CD4-positive, alpha-beta T cell treated with Interleukin-2 at 100 ng/mL for 4 hours (primary cell): ENCODE data around the gene NKAIN1.
"Not testable (repeated sequence)": the region's sequence is repeated elsewhere in the genome, so short reads cannot be mapped to it uniquely, and the experiment has no call there.

ENCODE experiments used
- DNase-seq: peaks from one replicate; pipeline ENCODE4 v3.0.0-alpha.2; 2020; ENCODE audit warnings: low spot score

Gene NKAIN1

DNA sequence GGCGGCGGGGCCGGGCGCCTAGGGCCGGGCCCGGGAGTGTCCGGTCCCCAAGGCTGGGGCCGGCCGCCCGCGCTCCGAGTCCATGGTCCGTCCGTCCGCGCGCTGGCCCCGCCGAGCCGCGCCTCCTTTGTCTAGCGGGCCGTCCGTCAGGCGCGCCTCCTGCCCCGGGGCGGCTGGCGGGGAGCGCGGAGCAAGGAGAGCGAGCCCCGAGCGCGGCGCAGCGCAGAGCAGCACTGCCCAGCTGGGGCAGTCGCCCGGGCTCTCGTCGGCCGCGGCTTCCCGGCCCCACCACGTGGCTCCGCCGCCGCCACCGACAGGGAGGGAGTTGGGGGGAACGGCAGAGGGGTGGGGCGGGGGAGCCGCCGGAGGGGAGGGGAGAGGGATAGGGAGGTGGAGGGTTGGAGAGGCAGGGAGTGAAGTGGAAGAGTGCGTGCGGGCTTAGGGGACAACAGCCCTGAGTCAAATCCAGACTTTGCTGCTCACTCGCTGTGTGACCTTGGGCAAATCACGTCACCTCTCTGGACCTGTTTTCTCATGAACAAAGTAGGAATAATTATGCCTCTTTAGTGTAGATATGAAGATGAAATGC lies at the start of gene NKAIN1:
TSS of gene NKAIN1 (minus strand) at position 235 of the 589 bp plus-strand sequence. CDS start 340 bp downstream, outside the sequence.
- DNase-seq, result no peak

DNA sequence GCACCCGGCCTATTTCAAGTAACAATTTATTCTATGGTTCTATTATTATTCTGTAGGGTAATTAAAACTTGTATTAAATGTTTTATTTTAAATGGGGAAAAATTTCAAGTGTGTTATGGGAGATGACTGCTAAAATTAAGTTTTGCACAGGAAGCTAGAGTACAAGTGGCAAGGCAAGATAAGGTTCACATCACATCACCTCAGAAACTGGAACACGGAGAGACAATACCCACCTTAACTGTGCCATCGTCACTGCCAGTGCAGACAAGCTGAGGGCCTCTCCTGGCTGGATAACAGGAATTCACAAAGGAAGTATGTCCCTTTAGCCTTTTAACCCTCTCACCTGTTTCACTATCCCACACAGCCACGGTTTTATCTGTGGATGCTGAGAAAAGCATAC lies 49.3 kb upstream of the NKAIN1 start:
- DNase-seq, result no peak

DNA sequence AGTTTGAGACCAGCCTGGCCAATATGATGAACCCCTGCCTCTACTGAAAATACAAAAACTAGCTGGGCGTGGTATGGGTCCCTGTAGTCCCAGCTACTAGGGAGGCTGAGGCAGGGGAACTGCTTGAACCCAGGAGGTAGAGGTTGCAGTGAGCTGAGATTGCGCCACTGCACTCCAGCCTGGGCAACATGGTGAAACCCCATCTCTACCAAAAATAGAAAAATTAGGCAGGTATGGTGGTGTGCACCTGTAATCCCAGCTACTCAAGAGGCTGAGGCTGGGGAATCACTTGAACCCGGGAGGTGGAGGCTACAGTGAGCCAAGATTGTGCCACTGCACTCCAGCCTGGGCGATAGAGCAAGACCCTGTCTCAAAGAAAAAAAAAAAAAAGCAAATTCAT lies 48.1 kb upstream of the NKAIN1 start:
- not testable (repeated sequence) for DNase-seq

DNA sequence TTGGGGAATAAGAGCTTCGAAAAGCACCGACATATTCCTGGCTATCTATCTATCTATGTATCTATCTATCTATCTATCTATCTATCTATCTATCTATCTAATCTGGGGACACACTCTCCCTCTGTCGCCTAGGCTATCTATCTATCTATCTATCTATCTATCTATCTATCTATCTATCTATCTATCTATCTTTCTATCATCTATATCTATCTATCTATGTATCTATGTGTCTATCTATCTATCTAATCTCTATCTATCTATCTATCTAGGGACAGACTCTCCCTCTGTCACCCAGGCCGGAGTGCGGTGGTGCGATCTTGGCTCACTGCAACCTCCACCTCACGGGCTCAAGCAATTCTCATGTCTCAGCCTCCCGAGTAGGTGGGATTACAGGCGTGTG lies 42.7 kb upstream of the NKAIN1 start:
- DNase-seq, result not testable (repeated sequence)

DNA sequence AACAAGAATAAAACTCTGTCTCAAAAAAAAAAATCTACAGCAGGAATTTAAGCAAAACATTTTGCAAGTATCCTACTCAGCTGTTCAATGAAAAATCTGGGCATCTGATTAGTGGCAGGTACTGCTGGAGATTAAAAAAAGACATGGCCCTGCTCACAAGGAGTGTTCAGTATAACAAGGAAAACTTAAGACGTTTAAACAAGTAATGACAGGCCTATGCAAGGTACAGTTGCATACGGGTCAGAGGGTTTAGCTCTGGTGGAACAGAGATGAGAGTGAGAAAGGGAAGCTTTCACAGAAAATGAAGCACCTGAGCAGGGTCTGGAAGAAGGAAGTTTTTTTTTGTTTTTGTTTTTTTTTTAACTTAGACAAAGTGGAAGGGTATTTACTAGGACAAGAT lies 33.9 kb upstream of the NKAIN1 start:
- no peak for DNase-seq

DNA sequence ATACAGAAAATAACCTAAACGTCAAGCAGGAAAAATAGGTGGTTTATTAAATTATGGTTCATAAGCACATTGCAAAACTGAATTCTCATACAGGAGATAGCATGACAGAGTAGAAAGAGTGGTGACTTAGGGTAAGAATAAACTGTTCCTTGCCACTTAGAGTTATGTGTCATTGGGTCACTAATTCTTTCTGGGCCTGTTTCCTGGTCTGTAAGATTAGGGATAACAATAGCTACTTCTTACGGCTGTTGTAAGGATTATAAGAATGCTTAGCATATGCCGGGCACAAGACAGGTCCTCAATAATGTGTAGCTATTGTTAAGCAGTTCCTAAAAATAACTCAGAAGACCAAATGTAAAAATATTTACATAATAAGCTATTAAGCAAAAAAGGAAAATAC lies 32.7 kb upstream of the NKAIN1 start:
- no peak for DNase-seq

DNA sequence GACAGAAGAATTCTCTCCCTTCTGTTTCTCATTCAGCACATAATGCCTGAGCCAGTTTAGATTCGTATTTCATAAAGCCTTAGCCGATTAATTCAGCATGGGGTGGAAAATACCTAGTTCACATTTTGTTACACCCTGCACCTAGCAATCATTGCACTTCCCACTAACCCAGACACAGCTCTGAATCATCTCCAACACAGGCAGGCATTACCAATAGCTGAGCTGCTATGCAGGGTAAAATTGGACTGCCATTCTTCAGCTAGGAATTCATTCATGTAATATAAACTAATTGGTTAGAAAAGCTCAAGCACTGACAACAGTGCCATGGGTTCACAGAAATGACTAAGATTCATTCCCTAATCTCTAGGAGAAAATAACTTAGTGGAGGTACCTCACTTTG lies 26.9 kb upstream of the NKAIN1 start:
- DNase-seq, result no peak

DNA sequence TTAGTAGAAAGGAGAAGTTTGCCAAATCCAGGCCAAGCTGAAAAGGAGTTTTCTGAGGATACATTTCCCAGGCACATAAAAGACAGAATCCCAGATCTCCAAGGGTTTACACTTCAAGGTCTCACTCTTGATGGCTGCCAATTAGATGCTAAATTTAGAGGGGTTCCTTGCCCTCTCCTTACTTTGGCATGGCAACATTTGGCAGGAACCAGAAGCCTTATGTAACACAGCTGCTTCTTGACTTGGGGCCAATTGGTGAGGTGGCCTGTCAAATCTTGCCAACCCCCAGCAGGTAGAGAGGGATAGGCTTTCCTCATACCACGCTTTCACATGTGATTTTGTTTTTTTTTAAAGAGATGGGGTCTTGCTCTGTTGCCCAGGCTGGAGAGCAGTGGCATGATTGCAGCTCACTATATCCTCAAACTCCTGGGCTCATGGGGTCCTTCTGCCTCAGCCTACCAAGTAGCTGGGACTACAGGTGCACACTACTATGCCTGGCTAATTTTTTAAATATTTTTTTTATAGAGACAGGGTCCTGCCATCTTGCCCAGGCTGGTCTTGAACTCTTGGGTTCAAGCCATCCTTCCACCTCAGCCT lies 25.2 kb upstream of the NKAIN1 start:
- DNase-seq, result no peak

DNA sequence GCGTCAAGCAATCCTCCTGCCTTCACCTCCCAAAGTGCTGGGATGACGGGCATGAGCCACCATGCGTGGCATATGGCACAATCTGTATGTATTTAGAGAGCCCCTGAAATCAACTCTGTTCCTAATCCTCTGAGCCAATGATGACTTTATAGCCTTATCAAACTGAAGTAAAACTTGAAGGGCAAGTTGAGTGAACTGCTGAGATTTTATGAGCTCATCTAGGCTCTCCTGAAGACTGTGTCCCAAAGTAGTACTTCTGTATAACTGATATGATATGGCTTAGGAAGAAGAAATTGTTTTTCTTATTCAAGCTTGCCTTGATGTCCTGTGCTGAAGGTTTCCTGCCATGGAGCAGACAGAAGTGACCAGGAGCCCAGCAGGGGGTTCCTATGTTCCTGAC lies 23.7 kb upstream of the NKAIN1 start:
- no peak for DNase-seq

DNA sequence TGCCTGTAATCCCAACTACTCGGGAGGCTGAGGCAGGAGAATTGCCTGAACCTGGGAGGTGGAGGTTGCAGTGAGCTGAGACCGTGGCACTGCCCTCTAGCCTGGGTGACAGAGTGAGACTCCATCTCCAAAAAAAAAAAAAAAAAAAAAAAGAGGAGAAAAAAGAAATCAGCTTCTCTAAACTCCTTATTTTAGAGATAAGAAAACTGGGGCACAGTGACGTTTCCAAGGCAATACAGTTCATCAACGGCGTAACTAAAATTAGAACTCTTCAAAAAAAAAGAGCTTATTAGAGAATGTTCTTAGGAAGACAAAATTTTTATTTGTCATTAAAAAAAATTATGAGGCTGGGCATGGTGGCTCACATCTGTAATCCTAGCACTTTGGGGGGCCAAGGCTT lies 22.7 kb upstream of the NKAIN1 start:
- not testable (repeated sequence) for DNase-seq

DNA sequence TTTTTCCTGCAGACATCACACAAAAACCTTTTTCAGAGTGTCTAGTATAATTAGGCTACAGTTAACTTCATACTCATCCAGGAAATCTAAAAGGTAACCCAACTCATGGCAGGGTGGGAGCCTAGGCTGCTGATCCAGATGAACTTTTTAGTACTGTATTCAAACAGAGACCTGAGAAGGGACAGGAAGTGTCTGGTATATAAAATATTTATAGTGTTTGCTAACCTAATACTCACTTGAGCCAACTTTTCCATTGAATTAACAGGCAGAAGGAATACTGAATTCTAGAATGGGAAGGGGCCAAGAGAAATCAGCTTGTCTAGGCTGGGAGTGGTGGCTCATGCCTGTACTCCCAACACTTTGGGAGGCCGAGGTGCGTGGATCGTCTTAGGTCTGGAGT lies 22.2 kb upstream of the NKAIN1 start:
- DNase-seq, result no peak

DNA sequence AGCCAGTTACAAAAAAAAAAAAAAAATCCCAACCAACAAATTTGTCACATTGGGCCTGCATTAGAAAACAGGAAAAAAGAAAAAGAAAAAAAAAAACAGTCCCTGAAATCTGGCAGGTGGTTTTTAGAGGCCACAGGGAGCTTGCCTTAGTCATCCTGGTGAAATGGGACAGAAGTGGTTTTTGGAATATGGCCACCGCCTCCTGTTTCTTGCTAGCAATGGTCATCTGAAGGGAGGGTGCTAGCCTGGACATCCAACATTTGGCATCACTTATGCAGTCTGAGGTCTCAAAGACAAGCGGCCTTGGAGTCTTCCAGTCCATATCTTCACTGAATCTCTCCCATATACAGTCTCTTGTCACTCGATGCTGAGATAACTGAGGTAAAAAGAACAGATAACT lies 20.1 kb upstream of the NKAIN1 start:
- DNase-seq, result no peak

DNA sequence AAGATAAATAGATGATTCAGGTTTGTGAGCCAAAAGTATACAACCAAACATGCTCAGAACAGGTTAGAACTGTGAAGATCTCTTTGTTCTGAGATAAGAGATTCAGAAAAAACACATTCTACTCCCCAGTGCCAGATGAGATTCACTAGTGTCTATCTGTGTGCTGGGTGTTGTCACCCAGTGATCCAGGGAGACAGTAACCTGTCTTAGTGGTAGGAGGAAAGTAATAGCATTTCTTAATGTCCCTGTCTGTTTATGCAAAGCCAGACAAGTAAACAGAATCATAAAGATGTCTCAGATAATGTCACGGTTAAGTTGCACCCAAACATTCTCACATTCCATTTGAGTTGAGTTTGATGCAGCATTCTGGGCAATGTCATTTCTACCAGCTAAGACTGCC lies 18.9 kb upstream of the NKAIN1 start:
- no peak for DNase-seq

DNA sequence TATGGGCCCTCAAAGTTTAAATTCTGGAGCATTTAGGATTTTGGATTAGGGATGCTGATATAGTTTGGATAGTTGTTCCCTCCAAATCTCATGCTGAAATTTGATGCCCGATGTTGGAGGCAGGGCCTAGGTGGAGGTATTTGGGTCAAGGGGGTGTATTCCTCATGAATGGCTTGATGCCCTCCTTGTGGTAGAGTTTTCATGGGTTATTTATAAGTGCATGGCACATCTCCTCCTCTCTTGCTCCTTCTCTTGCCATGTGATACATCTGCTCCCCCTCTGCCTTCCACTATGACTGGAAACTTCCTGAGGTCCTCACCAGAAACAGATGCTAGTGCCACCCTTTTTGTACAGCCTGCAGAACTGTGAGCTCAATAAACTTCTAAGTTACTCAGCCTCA lies 17.5 kb upstream of the NKAIN1 start:
- no peak for DNase-seq

DNA sequence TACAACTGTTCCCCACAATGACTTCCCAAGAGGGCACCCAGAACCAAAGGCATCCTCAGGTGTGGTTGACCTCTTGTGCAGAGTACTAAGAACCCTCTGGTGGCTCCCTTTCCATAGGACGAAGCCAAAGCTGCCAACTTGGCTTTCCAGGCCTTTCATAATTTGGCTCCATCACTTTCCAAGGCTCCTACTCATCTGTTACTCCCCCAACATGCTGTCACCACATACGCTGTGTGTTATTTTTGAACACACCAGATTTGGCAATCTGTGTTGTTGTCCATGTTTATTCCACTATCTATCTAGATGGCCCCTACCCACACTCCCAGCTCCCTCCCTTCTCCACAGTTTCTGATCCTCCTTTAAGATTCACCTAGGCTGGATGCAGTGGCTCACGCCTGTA lies 10.2 kb upstream of the NKAIN1 start:
- no peak for DNase-seq

DNA sequence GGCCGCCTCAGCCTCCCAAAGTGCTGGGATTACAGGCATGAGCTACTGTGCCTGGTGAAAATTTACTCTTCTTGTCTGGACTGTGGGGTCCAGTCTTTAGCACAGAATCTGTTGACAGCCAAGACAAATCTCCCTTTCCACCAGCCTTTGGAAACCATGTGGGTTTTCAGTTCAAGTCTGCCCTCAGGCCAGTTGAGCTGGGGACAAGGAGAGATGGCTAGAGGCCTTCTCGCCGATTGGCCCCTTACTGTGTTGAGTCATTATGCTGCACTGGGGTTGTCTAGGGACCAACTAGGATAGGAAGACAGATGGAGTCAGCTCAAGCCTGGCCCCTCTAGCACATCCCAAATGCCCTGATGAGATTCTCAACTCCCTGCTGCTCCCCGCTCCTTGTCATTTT lies 8.6 kb upstream of the NKAIN1 start:
- no peak for DNase-seq

DNA sequence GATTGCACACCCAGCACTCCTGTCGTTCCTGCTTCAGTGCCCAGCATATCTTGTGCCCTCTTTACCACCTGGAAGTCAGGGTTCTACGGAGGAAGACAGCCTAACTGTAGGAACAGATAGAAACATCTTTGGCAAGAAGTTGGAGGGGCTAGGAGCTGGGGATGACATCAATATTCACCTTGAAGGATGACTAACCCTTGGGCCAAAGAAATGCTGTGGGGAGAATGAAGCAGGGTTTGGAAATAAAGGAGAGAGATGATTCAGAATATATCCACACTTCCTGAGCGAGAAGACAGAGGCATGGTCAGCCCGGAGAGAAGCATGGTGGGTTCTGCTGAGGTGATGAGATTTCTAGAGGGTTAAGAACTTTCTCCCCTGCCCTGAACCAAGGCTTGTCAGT lies 4.6 kb upstream of the NKAIN1 start:
- no peak for DNase-seq

DNA sequence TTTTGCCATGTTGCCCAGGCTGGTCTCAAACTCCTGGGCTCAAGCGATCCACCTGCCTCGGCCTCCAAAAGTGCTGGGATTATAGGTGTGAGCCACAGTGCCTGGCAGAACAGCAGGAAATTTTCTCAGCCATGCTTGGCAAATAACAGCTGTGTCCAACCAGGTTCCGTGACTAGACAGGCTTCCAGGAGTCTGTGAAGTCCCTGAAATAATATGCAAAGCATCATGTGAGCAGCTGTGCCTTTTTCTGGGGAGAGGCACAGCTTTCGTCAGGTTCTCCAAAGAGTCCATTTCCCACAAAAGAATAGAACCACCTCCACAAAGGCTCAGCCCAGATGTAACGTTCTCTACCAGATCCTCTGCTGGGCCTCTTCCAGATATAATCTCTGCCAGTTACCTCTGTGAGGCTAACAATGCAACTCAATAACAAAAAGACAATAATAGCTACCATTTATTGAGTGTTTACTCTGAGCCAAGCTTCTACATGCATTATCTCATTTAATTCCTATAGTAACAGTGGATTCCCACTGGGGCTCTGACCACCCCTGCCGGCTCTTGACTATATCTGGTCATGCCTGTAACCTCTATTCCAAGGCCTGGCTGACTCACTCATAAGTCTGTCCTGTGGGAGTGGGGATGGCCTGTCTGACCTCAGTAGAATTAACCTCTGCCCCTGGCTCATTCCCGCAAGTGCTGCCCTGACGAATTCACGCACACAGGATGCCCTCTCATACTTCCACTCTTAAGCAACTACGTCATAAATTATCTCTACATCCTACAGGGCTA lies 4.0 kb upstream of the NKAIN1 start:
- no peak for DNase-seq

DNA sequence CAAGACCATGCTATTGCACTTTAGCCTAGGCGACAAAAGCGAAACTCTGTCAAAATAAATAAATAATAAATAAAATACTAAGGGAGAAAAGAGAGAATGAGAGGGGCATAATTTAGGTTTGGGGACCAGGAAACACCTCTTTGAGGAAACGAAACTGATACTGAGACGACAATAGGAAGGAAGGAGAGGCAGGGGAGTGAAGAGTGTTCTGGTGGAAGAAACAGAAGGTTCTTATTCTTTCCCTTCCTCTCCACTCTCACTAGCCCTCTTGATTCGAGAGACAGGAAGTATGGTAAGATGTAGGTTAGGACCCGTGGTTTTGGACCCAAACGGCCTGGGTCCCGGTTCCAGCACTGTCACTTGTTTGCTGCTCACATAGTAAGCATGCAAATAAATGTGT lies 1.6 kb upstream of the NKAIN1 start:
- DNase-seq, result no peak

DNA sequence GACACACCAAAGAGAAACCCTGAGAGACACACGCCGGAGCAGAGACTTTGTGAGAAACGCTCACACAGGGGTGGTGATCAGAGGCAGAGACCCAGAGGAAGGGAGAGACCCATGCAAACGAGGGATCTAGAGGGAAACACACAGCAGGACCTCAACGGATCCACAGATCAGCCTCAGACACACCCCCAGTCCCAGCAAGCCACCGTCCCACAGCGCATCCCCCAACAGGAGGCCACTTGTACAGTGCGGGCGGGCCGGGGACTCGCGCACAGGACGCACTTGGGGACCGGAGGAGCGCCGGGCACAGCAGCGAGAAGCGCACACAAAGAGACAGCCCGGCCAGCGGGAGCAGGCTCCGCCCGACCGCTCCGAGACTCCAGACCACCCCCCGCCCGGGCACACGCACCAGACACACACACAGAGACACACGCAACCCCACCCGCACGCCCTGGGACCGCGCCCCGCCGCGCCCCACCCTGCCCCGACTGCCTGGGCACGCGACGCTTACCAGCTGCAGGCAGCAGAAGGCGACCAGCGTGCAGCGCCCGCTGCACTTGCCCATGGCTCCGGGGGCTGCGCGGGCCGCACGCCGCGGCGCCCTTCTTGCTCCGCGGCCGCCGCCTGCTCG lies 587 bp downstream of the NKAIN1 start:
- DNase-seq, result no peak

DNA sequence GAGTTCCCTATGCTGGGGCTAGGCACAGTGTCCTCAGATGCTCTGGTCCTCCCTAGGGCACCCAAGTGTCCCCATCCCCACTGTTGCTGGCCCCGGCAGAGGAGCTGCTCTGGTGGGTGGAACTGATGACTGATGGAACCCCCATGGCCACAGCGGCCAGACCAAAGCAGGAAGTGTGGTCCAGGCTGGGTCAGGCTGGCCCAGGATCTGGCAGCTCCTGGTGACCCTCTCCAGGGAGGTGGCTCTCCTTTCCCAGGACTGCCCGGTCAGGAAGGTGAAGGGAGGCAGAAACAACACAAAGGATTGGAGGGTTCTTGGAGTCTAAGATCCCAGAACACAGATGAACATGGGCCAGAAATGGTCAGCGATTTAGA lies 1.1 kb downstream of the NKAIN1 start:
- no peak for DNase-seq

DNA sequence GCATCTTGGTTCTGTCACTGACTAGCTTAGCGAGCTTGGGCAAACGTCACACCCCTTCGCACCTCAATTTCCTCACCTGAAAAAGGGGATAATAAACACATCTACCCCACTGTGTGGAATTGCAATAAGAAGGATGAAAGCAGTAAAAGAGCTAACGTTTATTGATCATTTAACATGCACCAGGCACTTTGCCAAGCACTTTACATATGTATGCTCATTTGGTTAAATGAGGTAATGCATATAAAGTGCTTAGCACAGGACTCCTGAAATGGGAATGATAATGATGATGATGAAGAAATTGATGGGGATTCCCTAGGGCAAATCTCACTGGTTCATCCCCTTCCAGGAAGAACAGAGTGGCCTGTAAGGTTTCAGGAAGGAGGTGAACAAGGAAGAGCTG lies 4.8 kb downstream of the NKAIN1 start:
- DNase-seq, result no peak

DNA sequence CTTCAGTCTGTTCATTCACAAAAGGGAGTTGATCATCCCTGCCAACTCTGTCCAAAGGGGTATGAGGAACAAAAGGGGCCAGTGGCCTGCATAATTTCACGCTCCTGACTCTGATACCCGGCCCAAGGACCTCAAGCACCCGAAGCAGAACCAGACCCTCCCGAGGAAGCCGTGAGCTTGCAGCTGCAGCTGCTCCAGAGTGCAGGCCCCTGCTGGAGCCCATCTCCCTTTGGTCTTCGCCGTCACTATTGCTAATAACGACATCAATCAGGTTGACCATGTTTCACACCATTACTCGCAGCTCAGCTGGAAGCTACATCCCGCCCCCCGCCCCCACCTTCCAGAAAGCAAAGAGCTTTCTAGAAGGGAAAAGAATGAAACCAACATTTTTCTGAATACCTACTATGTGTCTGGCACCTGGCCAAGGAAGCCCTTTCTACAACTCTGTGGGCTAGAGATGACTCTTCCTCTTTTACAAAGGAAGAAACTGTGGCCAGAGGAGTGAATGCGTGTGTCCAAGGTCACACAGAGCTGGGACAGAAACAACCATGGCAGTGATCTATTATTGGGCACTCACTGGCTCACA lies 5.5 kb downstream of the NKAIN1 start:
- DNase-seq, result no peak
